ENCODE results near the gene LDB2.
A peak's percentile ranks its signal among the peaks of the same experiment; 100 is the strongest.
"Not testable (repeated sequence)": the region's sequence is repeated elsewhere in the genome, so short reads cannot be mapped to it uniquely, and the experiment has no call there.

Gene LDB2

GRCh38 chr4:16897991-16898827, at the start of gene LDB2:
LDB2 (minus strand) TSS chr4:16898645.
- peak; percentile 37 for DNase-seq (ENCODE audit: low spot score)

- no peak for DNase-seq (ENCODE audit: low spot score)
Measured at GRCh38 chr4:16942491-16942890, 44.0 kb upstream of the LDB2 start.

- DNase-seq (ENCODE audit: low spot score): no peak
Measured at GRCh38 chr4:16939178-16939577, 40.7 kb upstream of the LDB2 start.

- DNase-seq (ENCODE audit: low spot score): no peak
Measured at GRCh38 chr4:16938512-16939040, 40.1 kb upstream of the LDB2 start.

- DNase-seq (ENCODE audit: low spot score): no peak
Measured at GRCh38 chr4:16931339-16932305, 33.2 kb upstream of the LDB2 start.

GRCh38 chr4:16926214-16926613, 27.8 kb upstream of the LDB2 start:
- no peak for DNase-seq (ENCODE audit: low spot score)

GRCh38 chr4:16918716-16919115, 20.3 kb upstream of the LDB2 start:
- not testable (repeated sequence) for DNase-seq (ENCODE audit: low spot score)

- no peak for DNase-seq (ENCODE audit: low spot score)
Measured at GRCh38 chr4:16916719-16917337, 18.4 kb upstream of the LDB2 start.

GRCh38 chr4:16916031-16916430, 17.6 kb upstream of the LDB2 start:
- DNase-seq (ENCODE audit: low spot score): no peak

GRCh38 chr4:16914208-16914607, 15.8 kb upstream of the LDB2 start:
- DNase-seq (ENCODE audit: low spot score): peak; percentile 31

GRCh38 chr4:16912896-16913295, 14.5 kb upstream of the LDB2 start:
- no peak for DNase-seq (ENCODE audit: low spot score)

- no peak for DNase-seq (ENCODE audit: low spot score)
Measured at GRCh38 chr4:16909281-16909680, 10.8 kb upstream of the LDB2 start.

- no peak for DNase-seq (ENCODE audit: low spot score)
Measured at GRCh38 chr4:16908377-16909021, 10.1 kb upstream of the LDB2 start.

GRCh38 chr4:16900325-16900724, 1.9 kb upstream of the LDB2 start:
- DNase-seq (ENCODE audit: low spot score): no peak

GRCh38 chr4:16896881-16897750, 1.3 kb downstream of the LDB2 start:
- DNase-seq (ENCODE audit: low spot score): no peak

GRCh38 chr4:16894406-16894805, 4.0 kb downstream of the LDB2 start:
- no peak for DNase-seq (ENCODE audit: low spot score)

GRCh38 chr4:16893141-16893651, 5.2 kb downstream of the LDB2 start:
- DNase-seq (ENCODE audit: low spot score): no peak

GRCh38 chr4:16890651-16891050, 7.8 kb downstream of the LDB2 start:
- no peak for DNase-seq (ENCODE audit: low spot score)

- DNase-seq (ENCODE audit: low spot score): no peak
Measured at GRCh38 chr4:16889945-16890344, 8.5 kb downstream of the LDB2 start.

GRCh38 chr4:16887887-16888286, 10.6 kb downstream of the LDB2 start:
- no peak for DNase-seq (ENCODE audit: low spot score)
